LNCaP clone FGC (cell line): ENCODE results near the gene UCMA.
A peak's percentile ranks its signal among the peaks of the same experiment; 100 is the strongest.
"Not testable (repeated sequence)": the region's sequence is repeated elsewhere in the genome, so short reads cannot be mapped to it uniquely, and the experiment has no call there.

ENCODE experiments used
- DNase-seq: peaks from one replicate; pipeline ENCODE4 v3.0.0-alpha.2; 2011; ENCODE audit warnings: low read depth
- H3K4me3 ChIP-seq: 2 replicates; pipeline ENCODE4 v1.5.1; 2011; ENCODE audit warnings: mild to moderate bottlenecking, low read depth, low read length, control low read depth
- CTCF ChIP-seq: IDR thresholded peaks from 2 replicates; pipeline ENCODE4 v1.5.1; 2012; ENCODE audit warnings: mild to moderate bottlenecking; ENCODE audit not compliant: control insufficient read depth, insufficient read depth; ENCODE audit errors: extremely low read depth

Gene UCMA

GRCh38 chr10:13234172-13234571, at the start of gene UCMA:
Gene UCMA (minus strand): TSS chr10:13234374. CDS start chr10:13234258, 116 bp downstream.
- TF ChIP-seq CTCF: no peak
- no peak for DNase-seq
- H3K4me3 ChIP-seq: no peak within 1 kb of the TSS

GRCh38 chr10:13282348-13282747, 48.2 kb upstream of the UCMA start:
- not testable (repeated sequence) for DNase-seq, H3K4me3 ChIP-seq

GRCh38 chr10:13276749-13277365, 42.7 kb upstream of the UCMA start:
- peak; percentile 18; the same call in 1 of the 2 replicates for TF ChIP-seq CTCF
- no peak for DNase-seq
- H3K4me3 ChIP-seq: no peak overlapping the region

GRCh38 chr10:13276146-13276545, 42.0 kb upstream of the UCMA start:
- DNase-seq, H3K4me3 ChIP-seq: not testable (repeated sequence)

- peak; percentile 48 for DNase-seq
- TF ChIP-seq CTCF: no peak
- no peak overlapping the region for H3K4me3 ChIP-seq
These were observed 38.0 kb upstream of the UCMA start for GRCh38 chr10:13272164-13272571.

- H3K4me3 ChIP-seq: no peak overlapping the region
These were observed 37.5 kb upstream of the UCMA start for GRCh38 chr10:13271552-13272163.

GRCh38 chr10:13270877-13271551, 36.8 kb upstream of the UCMA start:
- no peak for DNase-seq
- no peak for TF ChIP-seq CTCF
- H3K4me3 ChIP-seq: no peak overlapping the region

More at GRCh38 chr10:13271552-13272163, 37.5 kb upstream of the UCMA start:
- TF ChIP-seq CTCF: peak; percentile 48
- DNase-seq: no peak

- no peak for DNase-seq
- TF ChIP-seq CTCF: no peak
- no peak overlapping the region for H3K4me3 ChIP-seq
These were observed 34.7 kb upstream of the UCMA start for GRCh38 chr10:13268841-13269240.
